Bronchial smooth muscle cell (primary cell): ENCODE measurements around the gene AVPR2. TPM values are rescaled to one million over a fixed set of nuclear protein-coding genes. Genes with fewer than 3 reads are reported as not detected.

ENCODE experiments used
- total RNA-seq: library from RNA; depleted of rRNA; stranded (reverse); fragments of >200 nt; gene quantifications from 2 replicates; pipeline ENCODE4 v1.2.1, GENCODE V29; 2014

AVPR2 gene
- total RNA-seq, result not detected in 2 replicates

DNA sequence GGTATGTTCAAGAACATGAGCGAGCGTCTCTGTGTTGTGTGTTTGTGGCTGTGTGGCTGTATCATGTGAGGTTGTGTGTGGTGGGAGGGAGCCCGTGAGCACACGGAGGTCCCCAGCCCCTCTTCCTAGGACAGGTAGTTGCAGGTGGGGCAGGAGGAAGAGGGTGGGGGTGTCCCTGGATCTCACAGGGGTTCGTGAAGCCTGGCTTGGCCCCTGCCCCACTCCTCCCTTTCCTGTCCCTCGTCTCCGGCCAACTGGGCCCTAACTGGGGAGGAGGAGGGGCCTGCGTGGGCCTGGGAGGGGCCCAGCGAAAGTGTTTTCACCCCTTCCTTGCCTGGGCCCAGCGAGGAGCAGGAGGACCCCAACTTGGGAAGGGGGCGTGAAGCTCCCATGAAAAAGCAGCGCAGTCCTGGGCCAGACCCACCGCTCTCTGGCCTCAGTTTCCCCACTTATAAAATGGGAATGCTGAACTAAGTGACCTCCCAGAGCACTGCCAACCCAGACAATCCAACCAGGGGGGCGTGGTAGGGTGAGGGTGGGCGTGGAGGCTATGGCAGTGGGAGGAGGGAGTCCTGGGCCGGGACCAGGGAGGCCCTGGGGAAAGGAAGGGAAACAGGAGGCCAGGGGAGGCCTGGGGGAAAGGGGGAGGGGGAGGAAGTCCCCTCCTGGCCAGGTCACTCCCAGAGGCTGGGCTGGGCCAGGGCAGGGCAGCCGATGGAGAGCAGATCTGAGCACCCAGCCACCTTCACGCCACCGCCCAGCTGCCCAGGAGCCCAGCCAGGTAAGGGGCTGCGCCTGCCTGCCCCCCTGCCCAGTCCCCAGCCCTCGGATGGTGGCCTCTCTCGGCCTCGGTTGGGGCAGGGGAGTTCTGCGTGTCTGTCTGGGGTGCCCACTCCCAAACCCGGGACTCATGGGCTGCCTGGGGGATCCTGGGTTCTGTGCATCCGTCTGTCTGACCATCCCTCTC lies at the start of gene AVPR2:
Gene AVPR2, plus strand, starts transcription at position 683 of the 967 bp plus-strand sequence. CDS start 473 bp downstream, outside the sequence.

GRCh38 chrX:153885968-153886903 lies 18.2 kb upstream of the AVPR2 start, which contains the start of gene L1CAM:
L1CAM (minus strand) TSS chrX:153886173; CDS start chrX:153875836, 10,337 bp downstream.

GRCh38 chrX:153925739-153926551 lies 21.5 kb downstream of the AVPR2 start, which contains the start of gene ARHGAP4:
ARHGAP4 (minus strand) TSS chrX:153926264; CDS start chrX:153926202, 62 bp downstream.

DNA sequence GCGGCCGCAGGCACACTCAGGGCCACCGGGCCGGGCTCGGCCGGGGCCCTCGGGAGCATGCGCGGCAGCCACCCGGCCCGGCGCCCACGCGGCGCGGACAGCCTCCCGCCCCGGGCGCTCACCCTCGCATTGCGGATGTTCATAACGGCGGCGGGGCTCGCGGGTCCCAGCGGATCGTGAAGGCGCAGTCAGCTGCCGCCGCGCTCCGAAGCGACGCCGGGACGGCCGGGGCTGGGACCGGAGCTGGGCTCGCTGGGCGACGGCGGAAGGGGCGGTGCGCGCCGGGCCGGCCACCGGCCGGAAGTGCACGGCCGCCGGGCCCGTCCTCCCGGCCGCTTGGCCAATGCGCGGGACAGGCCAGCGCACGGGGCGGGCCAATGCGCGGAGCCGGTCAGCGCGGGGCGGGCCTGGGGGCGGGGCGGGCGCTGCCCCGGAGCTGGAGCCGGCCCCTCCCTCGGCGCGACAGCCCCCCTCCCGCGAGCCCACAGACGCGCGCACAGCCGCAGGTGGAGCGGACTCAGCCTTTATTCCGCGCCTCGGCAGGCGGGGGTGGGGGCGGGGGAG lies 30.4 kb downstream of the AVPR2 start, which contains the start of gene NAA10:
Gene NAA10, minus strand, starts transcription at position 276 of the 564 bp plus-strand sequence. Its CDS starts 133 bp downstream, at position 143.

DNA sequence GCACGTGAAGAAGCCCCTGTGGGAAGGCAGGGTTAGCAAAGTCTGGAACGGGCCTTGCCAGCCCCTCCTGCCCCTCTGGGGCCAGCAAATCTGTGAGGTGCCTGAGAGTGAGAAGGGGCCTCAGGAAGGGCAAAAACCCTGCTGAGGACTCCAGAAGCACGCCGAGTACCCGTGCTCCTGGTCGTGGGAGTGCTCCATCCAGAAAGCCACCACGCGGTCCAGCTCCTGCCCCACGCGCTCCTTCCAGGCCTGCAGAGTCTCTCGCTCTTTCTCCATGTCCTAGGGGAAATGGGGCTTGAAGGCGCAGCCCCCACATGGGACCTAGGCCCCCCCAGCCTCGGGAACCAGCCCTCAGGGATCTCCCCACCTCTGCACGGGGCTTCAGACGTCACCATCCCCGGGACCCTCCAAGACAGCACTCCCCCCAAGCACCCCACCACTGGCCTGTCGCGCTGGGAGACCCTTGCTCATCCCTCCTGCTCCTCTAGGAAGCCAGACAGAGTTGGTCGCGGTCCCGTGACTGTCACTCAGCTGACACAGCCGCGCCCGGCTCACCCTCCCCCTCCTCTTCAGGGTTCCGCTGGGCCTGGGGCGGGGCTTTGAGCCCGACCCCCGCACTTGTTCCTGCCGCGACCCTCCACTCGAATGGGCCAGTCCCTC lies 39.8 kb downstream of the AVPR2 start, which contains the start of gene RENBP:
Gene RENBP, minus strand, starts transcription at position 504 of the 660 bp plus-strand sequence. Its CDS starts 33 bp downstream, at position 471.

Other genes with a start within 250 kb of the AVPR2 start
- gene PNCK, start 230.9 kb upstream of the AVPR2 start, total RNA-seq, result 0.17 and 0.32 TPM in 2 replicates
- 7.8 and 11.5 TPM in 2 replicates for gene SLC6A8, start 216.7 kb upstream of the AVPR2 start, total RNA-seq
- 116 and 155 TPM in 2 replicates for gene BCAP31, start 180.3 kb upstream of the AVPR2 start, total RNA-seq
- gene ABCD1, start 179.8 kb upstream of the AVPR2 start, total RNA-seq, result 11.7 and 13.8 TPM in 2 replicates
- gene PLXNB3, start 140.4 kb upstream of the AVPR2 start, total RNA-seq, result 0.77 and 0.95 TPM in 2 replicates
- 0.32 and 0.43 TPM in 2 replicates for gene SRPK3, start 123.6 kb upstream of the AVPR2 start, total RNA-seq
- 62.1 and 72.8 TPM in 2 replicates for gene IDH3G, start 110.3 kb upstream of the AVPR2 start, total RNA-seq
- 119 and 216 TPM in 2 replicates for gene SSR4, start 110.0 kb upstream of the AVPR2 start, total RNA-seq
- gene PDZD4, start 74.1 kb upstream of the AVPR2 start, total RNA-seq, result under 0.01 and 0.26 TPM in 2 replicates
- 0.09 and 0.32 TPM in 2 replicates for gene L1CAM, start 18.5 kb upstream of the AVPR2 start, total RNA-seq
- gene ARHGAP4, start 21.6 kb downstream of the AVPR2 start, total RNA-seq, result 0.52 and 3.6 TPM in 2 replicates
- gene NAA10, start 30.4 kb downstream of the AVPR2 start, total RNA-seq, result 24.7 and 32.7 TPM in 2 replicates
- gene RENBP, start 40.0 kb downstream of the AVPR2 start, total RNA-seq, result 1.1 and 3.0 TPM in 2 replicates
- gene HCFC1, start 67.1 kb downstream of the AVPR2 start, total RNA-seq, result 7.9 and 8.0 TPM in 2 replicates
- gene TMEM187, start 68.1 kb downstream of the AVPR2 start, total RNA-seq, result 6.6 and 6.8 TPM in 2 replicates
- gene IRAK1, start 115.2 kb downstream of the AVPR2 start, total RNA-seq, result 28.7 and 31.8 TPM in 2 replicates
- 13.1 and 15.4 TPM in 2 replicates for gene MECP2, start 193.0 kb downstream of the AVPR2 start, total RNA-seq
- not detected in 2 replicates for gene OPN1LW, start 239.6 kb downstream of the AVPR2 start, total RNA-seq